GM19468 (cell line): Measurements from ENCODE around the gene SH3RF3.

Source experiments
- ATAC-seq: cut with Tn5 transposase; IDR thresholded peaks from one replicate; pipeline ENCODE4 v1.9.1; 2021; ENCODE audit warnings: mild to moderate bottlenecking, moderate library complexity, moderate number of reproducible peaks; ENCODE audit not compliant: unreplicated experiment; ENCODE audit errors: extremely low read depth

The SH3RF3 gene

DNA sequence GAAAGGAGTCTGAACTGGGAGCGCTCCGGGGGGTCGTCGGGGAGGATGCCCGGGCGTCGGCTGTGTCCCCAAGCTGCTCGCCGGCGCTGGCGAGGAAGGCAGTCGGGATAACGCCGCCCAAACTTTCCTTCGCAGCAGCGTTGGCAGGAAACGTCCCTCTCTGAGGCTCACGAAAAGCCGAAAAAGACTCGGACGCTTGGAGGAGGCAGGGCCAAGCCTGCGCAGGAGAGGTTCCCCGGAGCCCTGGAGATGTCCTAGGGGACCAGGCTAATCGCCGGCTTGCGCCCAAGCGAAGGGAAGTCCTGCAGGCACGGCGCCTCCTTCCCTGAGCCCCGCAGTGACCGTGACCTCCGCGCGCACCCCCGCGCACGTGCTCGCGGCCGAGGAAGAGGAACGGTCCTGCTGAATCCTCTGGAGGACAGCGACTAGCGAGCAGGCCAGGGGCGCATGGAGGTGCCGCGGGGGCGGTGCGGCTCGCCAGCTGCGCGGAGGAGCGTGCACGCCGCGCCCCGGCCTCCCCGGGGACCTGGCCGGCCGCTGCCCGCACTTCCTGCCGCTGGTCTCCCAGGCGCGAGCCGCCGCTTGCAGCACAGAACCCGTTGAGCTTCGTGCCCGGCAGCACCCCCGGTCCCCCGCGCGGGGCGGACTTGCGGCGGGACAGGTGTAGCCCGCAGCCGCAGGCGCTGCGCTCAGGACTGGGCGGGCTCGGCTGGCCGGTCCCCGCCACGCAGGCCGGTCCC is at the start of gene SH3RF3:
TSS of gene SH3RF3 (plus strand) at position 590 of the 740 bp plus-strand sequence.
- ATAC-seq, result no peak

DNA sequence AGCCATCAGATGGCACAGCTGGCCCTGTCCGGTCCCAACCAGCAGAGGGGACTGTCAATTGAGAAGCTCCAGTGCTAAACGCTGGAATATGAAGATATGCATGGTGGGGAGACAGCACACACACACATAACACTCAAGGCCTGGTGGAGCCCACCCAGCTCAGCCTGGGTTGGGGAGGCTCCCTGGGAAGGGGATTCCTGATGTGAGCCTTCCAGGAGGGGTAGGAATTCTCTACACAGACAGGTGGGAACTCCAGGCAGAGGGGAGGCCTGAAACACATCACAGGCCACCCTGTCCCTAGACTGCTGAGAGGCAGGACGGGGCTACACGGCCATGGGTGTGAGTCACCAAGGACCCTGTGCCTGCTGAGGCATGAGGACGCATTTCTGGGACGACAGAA is 49.4 kb upstream of the SH3RF3 start:
- no peak for ATAC-seq

GRCh38 chr2:109080109-109080508 is 48.9 kb upstream of the SH3RF3 start:
- no peak for ATAC-seq

GRCh38 chr2:109080757-109081156 is 48.2 kb upstream of the SH3RF3 start:
- no peak for ATAC-seq

GRCh38 chr2:109081374-109081773 is 47.6 kb upstream of the SH3RF3 start:
- no peak for ATAC-seq

- no peak for ATAC-seq
Measured at GRCh38 chr2:109083771-109084170, 45.2 kb upstream of the SH3RF3 start.

DNA sequence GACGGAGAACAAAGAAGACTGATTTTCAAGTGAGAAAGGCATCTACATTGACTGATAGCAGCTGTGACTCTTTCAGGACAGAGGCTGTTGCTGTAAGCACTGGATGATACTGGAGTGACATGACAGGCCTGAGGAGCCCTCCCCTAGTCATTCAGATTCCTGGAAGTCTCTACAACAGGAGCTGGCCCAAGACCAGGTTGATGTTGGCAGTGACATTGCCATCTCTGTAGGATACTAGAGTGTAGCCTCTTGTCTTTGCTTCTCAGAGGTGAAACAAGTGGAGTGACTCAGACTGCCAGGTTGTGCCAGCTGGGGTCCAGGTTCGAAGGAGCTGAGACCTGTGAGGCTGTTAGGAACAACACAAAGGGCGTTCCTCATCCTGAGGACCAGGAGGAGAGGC is 44.7 kb upstream of the SH3RF3 start:
- no peak for ATAC-seq

DNA sequence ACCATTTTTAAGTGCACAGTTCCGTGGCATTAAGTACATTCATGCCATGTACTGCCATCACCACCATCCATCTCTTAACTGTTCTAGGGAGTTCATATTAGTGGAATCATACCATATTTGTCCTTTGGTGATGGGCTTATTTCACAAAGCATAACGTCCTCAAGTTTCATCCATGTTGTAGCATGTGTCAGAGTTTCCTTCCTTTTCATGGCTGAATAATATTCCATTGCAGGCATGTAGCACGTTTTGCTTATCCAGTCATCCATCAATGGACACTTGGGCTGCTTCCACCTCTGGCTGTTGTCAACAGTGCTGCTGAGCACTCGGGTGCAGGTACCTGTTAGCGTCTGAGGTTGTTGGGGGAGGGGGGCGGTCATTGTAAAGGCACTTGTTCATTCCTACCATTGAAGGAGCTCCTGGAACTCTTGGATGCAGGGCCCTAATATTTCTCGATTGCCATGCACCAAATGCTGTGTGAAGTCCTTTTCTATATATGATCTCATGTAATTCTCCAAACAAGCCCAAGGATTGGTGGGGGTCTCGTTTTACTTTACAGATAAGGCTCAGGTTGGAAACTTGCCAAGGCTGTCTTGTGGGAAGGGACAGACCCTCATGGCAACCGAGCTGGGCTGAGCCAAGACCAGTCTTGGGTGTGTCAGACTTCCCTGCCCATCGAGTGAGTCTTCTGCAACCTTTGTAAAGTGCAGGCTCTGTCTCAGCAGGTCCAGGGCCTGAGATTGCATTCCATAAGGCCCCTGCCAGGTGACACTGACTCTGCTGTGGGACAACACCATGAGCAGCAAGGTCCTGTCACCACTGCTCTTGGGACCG is 42.9 kb upstream of the SH3RF3 start:
- no peak for ATAC-seq

DNA sequence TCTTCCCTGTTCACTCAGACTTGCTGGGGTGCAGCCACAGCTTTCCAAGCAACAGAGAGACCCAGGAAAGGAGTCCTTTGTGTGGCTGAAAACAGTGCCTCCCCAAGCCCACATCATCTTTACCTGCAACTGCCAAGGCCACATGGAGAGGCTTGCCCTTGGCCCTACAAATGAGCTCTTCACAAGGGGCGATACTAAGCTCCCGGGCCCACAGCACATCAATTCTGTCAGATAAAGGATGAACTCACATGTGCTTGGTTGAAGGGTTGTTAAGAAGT is 42.3 kb upstream of the SH3RF3 start:
- ATAC-seq, result no peak

DNA sequence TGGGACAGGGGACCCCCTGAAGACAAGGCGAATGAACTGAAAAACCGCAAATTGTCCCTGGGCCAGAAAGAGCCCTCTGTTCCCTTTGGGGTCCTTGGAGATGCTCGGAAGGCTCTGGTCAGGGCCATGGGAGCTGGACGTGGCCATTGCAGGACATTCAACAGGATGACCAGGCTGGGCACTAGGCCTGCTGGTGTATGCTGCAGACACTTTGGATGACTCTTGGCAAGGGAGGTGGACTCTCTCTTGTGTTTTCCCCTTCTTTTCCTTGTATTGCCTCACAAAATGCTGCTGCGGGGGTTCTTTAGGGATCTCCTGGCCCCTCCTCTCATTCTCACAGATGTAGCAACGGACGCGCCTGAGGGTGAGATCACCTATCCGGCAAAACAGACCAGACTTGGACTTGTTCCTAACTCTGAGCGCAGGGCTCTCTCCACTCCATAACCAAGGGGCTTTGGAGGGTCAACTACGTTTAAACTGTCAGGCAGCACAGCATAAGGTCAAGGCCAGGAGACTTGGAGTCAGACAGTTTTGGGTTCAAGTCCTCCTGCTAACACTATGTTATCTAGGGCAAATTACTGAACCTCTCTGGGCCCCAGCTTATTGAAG is 41.8 kb upstream of the SH3RF3 start:
- ATAC-seq, result no peak

DNA sequence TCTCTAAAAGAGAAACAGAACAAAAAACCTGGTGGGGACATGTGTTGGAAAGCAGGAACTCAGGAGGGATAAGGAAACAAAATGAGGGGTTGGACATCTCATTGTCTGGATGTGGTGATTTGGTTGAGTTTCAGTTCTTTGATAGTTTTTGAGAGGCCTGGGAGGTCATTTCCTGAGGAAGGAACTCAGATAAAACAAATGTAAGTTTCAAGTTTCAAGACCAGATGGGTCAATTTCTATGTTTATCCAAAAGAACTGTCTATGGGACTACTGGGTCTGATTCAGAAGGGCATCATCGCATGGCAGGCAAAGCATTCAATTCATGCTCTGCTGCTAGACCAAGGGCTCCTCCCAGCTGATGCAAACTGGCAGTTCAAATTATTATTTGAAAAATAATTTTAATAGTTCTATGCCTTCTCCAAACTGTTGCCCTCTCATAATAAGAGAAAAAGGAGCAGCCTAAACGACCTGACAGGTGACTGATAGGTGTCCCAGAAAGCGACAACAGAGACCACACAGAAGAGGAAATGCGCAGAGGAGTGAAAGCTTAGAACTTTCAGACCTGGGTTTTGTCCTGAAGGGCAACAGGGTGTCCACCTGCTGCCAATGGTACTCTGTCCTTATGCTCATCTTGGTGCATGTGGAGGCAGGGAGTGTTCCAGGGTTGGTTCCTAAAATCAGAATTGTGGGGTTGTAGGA is 39.3 kb upstream of the SH3RF3 start:
- no peak for ATAC-seq

GRCh38 chr2:109091526-109091925 is 37.5 kb upstream of the SH3RF3 start:
- no peak for ATAC-seq

DNA sequence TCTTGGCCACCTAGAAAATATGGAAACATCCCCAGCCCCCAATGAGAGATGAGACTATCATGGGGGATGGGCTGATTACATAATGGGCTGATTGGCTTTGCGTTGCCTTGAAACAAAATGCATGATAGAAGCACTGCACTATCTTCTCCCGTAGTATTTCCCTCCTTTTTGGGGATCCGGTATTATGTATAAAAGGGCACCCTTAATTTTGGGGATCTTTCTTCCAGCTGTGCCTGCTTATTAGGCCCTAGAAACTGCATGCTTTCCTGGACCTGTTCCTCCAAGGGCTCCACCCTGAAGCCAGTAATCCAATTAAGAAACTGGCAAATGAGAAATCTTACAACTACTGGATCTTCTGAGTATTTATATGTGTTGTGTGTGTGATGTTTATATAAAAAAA is 34.9 kb upstream of the SH3RF3 start:
- no peak for ATAC-seq

- ATAC-seq, result no peak
Measured at GRCh38 chr2:109098251-109098920, 30.6 kb upstream of the SH3RF3 start.

DNA sequence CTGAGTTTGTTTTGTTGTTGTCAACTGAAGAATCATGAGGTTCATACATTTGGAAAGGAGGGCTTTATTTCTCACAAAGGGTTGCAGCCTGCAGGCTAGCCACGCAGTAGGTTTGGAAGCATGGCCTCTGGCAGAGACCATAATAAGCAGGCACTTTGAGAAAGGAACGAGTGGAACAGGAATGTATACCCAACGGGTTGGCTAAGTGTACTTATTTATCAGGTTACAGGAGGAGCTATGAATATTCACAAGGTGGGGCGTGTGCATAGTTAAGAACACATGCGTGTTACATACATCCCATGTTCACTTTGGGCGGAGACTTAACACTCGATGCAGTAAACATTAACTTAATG is 30.1 kb upstream of the SH3RF3 start:
- no peak for ATAC-seq

DNA sequence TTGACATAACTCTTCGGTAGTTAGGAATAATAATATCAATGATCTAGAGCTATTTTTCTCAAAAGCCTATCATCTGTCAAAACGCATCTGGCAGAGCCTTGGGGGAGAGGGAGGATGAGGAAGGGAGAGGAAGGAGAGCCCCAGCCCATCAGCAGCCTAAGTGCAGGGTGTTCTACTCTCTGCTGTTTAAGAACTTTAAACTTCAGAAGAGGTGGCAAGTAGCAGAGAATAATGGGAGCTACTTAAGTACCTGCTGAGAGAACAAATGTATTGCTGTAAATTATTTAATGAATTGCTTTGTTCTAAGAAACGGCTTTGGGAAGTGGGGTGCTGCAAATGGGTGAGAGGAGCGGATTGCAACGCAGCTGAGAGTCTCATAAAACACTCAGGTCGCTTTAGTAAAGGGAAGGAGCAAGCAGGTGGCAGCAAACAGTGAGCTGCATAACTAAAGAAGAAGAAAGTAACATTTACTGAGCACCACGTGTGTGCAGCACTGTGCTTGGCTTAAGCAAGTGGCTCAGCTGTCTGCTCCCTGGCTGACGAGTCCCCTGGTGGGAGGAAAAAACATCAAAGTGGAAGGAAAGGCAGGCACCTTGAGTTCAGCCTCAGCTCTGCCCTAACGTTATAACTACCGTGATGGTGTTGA is 26.3 kb upstream of the SH3RF3 start:
- no peak for ATAC-seq

GRCh38 chr2:109105113-109105512 is 23.9 kb upstream of the SH3RF3 start:
- no peak for ATAC-seq

DNA sequence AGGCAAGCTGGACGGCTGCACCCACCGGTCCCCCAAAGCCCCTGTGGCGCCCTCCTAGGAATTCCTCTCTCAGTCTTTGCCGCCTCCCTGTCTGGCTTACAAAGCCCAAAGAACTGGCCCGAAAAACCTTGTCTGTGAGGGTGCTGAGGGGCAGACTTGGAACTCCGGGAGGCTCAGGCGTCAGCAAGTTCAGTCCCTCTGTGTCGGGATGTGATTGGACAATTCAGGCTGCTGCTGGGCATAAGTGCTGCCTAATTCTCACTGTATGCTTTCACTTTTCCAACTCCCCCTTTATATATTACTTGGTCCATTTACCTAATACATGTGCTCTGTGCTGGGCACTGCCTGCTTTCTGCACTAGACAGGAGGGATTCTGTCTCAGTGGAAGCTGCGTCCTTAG is 20.3 kb upstream of the SH3RF3 start:
- ATAC-seq, result no peak

GRCh38 chr2:109109342-109109741 is 19.7 kb upstream of the SH3RF3 start:
- no peak for ATAC-seq

DNA sequence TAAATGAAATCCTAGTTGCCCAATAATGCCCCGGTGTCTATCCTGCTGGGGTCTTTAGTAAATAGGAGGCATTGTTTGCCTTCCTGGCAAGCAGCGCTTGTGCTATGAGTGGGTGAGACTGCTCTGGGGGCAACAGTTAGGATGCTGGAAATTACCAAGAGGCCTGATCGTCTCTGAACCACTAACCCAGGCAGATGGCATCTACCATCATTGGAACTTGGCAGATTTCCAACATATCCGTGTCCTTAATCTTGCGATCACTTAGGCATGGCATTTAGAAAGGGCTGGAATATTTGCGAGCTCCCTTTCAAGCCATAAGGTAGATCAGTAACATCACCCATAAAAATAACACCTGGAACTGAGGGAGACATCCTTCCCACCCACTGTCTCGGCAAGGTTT is 18.8 kb upstream of the SH3RF3 start:
- ATAC-seq, result no peak
